ENCODE results near the gene STK11IP.

The STK11IP gene

GRCh38 chr2:219662566-219662965 is 64.9 kb downstream of the STK11IP start:
- peaks cover 2% of the 10 kb centered on the region for H3K27me3 ChIP-seq (ENCODE audit: control insufficient read depth, insufficient read depth, low read length)
- H3K4me1 ChIP-seq (ENCODE audit: control insufficient read depth, insufficient read depth, low read length) = no peaks in the 10 kb centered on the region
- no peak overlapping the region for H3K4me3 ChIP-seq (ENCODE audit: low read length)
- no peaks in the 10 kb centered on the region for H3K9me3 ChIP-seq (ENCODE audit: control insufficient read depth, low read length)
- H3K9ac ChIP-seq (ENCODE audit: low read length) = no peak overlapping the region
- no peaks in the 10 kb centered on the region for H3K36me3 ChIP-seq (ENCODE audit: control insufficient read depth, insufficient read depth, low read length)

GRCh38 chr2:219663116-219663762 is 65.6 kb downstream of the STK11IP start:
- Histone ChIP-seq H3K4me1 (ENCODE audit: control insufficient read depth, insufficient read depth, low read length) (no peaks in the 10 kb centered on the region), H3K36me3 (ENCODE audit: control insufficient read depth, insufficient read depth, low read length) (no peaks in the 10 kb centered on the region), H3K4me3 (ENCODE audit: low read length) (no peak overlapping the region), H3K9me3 (ENCODE audit: control insufficient read depth, low read length) (no peaks in the 10 kb centered on the region), H3K27me3 (ENCODE audit: control insufficient read depth, insufficient read depth, low read length) (peaks cover 2% of the 10 kb centered on the region), H3K9ac (ENCODE audit: low read length) (no peak overlapping the region)

- H3K4me1 ChIP-seq (ENCODE audit: control insufficient read depth, insufficient read depth, low read length) = no peaks in the 10 kb centered on the region
- no peaks in the 10 kb centered on the region for H3K36me3 ChIP-seq (ENCODE audit: control insufficient read depth, insufficient read depth, low read length)
- H3K9me3 ChIP-seq (ENCODE audit: control insufficient read depth, low read length) = no peaks in the 10 kb centered on the region
- H3K27me3 ChIP-seq (ENCODE audit: control insufficient read depth, insufficient read depth, low read length) = peaks cover 2% of the 10 kb centered on the region
- H3K4me3 ChIP-seq (ENCODE audit: low read length) = no peak overlapping the region
- no peak overlapping the region for H3K9ac ChIP-seq (ENCODE audit: low read length)
Measured at GRCh38 chr2:219664041-219664440, 66.4 kb downstream of the STK11IP start.

- Histone ChIP-seq H3K36me3 (ENCODE audit: control insufficient read depth, insufficient read depth, low read length) (no peaks in the 10 kb centered on the region), H3K4me3 (ENCODE audit: low read length) (no peak overlapping the region), H3K27me3 (ENCODE audit: control insufficient read depth, insufficient read depth, low read length) (no peaks in the 10 kb centered on the region), H3K4me1 (ENCODE audit: control insufficient read depth, insufficient read depth, low read length) (no peaks in the 10 kb centered on the region), H3K9me3 (ENCODE audit: control insufficient read depth, low read length) (no peaks in the 10 kb centered on the region), H3K9ac (ENCODE audit: low read length) (no peak overlapping the region)
Measured at GRCh38 chr2:219664944-219665343, 67.3 kb downstream of the STK11IP start.

GRCh38 chr2:219665926-219666325 is 68.3 kb downstream of the STK11IP start:
- Histone ChIP-seq H3K4me1 (ENCODE audit: control insufficient read depth, insufficient read depth, low read length) (no peaks in the 10 kb centered on the region), H3K36me3 (ENCODE audit: control insufficient read depth, insufficient read depth, low read length) (no peaks in the 10 kb centered on the region), H3K4me3 (ENCODE audit: low read length) (no peak overlapping the region), H3K9ac (ENCODE audit: low read length) (no peak overlapping the region), H3K27me3 (ENCODE audit: control insufficient read depth, insufficient read depth, low read length) (no peaks in the 10 kb centered on the region), H3K9me3 (ENCODE audit: control insufficient read depth, low read length) (no peaks in the 10 kb centered on the region)

Data from mucosa of stomach (tissue), 1 donor.